Measurements from ENCODE around the gene LTBP1.
"Not testable (repeated sequence)": the region's sequence is repeated elsewhere in the genome, so short reads cannot be mapped to it uniquely, and the experiment has no call there.

The LTBP1 gene, protein sequence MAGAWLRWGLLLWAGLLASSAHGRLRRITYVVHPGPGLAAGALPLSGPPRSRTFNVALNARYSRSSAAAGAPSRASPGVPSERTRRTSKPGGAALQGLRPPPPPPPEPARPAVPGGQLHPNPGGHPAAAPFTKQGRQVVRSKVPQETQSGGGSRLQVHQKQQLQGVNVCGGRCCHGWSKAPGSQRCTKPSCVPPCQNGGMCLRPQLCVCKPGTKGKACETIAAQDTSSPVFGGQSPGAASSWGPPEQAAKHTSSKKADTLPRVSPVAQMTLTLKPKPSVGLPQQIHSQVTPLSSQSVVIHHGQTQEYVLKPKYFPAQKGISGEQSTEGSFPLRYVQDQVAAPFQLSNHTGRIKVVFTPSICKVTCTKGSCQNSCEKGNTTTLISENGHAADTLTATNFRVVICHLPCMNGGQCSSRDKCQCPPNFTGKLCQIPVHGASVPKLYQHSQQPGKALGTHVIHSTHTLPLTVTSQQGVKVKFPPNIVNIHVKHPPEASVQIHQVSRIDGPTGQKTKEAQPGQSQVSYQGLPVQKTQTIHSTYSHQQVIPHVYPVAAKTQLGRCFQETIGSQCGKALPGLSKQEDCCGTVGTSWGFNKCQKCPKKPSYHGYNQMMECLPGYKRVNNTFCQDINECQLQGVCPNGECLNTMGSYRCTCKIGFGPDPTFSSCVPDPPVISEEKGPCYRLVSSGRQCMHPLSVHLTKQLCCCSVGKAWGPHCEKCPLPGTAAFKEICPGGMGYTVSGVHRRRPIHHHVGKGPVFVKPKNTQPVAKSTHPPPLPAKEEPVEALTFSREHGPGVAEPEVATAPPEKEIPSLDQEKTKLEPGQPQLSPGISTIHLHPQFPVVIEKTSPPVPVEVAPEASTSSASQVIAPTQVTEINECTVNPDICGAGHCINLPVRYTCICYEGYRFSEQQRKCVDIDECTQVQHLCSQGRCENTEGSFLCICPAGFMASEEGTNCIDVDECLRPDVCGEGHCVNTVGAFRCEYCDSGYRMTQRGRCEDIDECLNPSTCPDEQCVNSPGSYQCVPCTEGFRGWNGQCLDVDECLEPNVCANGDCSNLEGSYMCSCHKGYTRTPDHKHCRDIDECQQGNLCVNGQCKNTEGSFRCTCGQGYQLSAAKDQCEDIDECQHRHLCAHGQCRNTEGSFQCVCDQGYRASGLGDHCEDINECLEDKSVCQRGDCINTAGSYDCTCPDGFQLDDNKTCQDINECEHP (N-terminal part only)

GRCh38 chr2:32946314-32947075 lies at the start of gene LTBP1:
LTBP1 (plus strand) TSS chr2:32946953; CDS start chr2:32947325, 372 bp downstream.
- peak; percentile 65 for DNase-seq

DNA sequence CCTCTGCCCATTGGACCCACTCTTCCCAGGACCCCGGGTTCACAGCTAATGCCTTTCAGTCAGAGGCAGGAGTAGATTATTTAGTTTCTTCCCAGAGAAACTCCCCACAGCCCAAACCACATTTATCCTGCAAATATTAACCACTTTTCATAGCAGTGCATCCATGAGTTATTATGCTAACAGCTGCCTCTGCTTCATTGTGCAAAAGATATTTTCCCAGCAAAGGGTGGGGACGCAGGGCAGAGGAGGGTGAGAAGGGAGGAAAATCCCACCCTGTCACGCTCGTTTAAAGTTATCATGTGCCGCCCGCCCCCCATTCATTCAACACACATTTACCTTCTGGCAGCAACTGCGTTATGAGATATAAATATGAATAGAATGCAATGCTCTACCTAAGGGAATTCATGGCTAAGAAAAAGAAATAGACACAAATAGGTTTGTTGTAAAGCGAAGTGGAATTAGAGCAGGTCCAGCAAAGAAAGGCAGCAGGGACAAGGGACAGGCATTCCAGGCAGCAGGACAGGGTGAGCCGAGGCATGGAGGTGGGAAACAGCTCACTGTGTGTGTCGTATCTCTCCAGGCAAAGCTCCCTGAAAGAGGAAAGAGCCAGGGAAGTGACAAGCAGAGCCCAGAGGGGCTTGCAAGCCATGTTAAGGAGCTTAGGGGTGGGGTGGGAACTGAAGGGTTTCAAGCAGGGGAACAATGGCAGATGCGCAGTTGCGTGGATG lies 46.3 kb upstream of the LTBP1 start:
- no peak for DNase-seq

DNA sequence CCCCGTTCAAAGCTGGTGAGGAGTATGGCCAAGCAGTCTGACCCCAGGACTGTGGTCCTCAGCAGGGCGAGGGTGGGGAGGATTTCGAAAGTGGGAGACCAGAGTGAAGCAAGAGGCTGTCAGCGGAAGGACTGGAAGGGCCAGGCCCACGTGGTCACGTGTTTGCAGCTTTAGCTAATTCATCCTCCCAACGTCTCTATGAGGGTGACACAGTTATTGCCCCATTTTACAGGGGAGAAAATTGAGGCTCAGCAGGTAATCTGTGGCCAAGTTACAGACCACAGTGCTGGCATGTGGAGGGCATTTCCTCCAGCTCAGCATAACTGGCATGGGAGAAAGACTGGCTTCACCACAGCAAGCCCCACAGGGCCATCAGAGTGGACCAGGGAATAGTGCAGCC lies 45.4 kb upstream of the LTBP1 start:
- no peak for DNase-seq

- DNase-seq = no peak
These were observed 44.6 kb upstream of the LTBP1 start for GRCh38 chr2:32902174-32902573.

DNA sequence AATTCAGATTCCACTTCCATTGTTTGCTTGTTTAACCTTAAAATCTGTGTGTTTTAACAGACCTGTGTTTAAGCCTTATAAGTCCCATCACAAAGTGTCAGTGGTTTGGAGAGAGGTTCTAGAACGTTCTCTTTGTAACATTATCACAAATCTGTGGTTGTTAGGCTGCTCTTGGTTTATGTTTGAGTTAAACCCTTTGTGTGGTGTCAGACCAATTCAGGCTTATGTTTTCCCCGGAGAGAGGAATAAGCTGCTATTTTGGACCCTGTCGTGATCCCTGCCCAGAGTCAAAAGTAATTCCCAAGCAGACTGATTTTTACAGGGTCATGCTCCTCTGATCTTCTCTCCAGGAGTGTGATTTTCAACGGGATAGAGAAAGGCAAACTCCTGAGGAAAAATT lies 43.8 kb upstream of the LTBP1 start:
- no peak for DNase-seq

- no peak for DNase-seq
These were observed 42.7 kb upstream of the LTBP1 start for GRCh38 chr2:32904074-32904473.

- no peak for DNase-seq
These were observed 42.0 kb upstream of the LTBP1 start for GRCh38 chr2:32904751-32905150.

- DNase-seq = no peak
These were observed 41.5 kb upstream of the LTBP1 start for GRCh38 chr2:32905270-32905669.

DNA sequence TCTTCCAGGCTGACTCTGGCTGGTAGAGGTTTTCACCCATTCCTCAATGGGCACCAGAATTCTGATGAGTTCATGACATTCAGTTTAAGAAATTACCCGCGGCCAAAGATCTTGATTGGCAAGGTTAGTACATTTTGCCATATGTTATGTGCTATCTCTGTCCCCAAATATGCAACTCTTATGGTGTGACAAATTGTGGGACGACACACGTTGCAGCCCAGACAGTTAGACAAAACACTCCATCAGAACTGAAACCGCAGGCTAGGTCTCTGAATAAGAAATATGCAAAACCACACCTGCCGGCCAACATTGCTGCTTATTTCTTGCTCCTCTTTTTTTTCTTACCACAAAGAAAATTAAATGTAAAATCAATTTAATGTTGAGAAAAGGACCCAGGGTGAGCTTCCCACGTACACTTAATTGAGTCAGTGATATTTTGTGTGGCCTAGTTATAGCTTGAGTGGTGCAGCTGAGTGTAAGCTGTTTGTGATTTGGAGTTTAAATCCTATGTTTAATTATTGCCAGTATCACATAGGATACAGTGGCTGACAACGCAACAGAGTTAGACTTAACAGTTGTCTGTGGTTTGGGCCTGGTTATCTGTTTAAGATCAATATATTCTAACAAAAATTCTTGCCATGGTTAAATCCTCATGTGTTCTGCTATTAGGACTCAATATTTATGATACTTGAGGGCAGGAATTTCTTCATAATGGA lies 35.7 kb upstream of the LTBP1 start:
- no peak for DNase-seq

GRCh38 chr2:32915694-32916093 lies 31.1 kb upstream of the LTBP1 start:
- no peak for DNase-seq

GRCh38 chr2:32918774-32919173 lies 28.0 kb upstream of the LTBP1 start:
- DNase-seq = no peak

DNA sequence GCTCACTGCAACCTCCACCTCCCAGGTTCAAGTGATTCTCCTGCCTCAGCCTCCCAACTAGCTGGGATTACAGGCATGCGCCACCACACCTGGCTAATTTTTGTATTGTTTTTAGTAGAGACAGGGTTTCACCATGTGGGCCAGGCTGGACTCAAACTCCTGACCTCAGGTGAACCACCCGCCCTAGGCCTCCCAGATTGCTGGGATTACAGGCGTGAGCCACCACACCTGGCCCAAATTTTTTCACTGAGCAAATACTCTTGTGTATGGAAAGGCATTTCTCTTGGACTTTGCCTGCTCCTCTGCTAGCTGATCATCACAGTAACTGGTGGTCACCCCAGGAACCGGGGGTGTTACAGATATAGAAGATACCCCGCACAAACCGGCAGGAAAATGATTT lies 26.9 kb upstream of the LTBP1 start:
- DNase-seq = not testable (repeated sequence)

- not testable (repeated sequence) for DNase-seq
These were observed 25.3 kb upstream of the LTBP1 start for GRCh38 chr2:32921486-32921885.

DNA sequence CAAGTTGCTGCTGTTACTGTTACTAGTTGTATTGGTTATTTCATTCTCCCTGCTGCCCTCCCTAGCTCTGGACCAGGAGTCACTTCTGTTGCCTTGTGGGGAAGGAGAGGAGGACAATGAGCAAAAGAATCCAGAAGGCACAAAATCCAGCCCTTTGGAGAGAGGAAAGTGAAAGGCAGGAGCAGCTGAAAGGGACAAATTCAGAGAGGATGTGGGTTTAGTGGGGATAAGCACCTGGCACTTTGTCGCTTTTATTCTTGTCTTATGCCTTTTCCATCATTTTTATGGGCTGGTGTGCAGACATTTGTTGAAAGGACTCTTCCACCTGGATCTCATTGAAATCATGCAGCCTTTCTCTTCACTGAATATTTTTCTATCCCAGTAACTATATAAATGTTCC lies 24.3 kb upstream of the LTBP1 start:
- no peak for DNase-seq

DNA sequence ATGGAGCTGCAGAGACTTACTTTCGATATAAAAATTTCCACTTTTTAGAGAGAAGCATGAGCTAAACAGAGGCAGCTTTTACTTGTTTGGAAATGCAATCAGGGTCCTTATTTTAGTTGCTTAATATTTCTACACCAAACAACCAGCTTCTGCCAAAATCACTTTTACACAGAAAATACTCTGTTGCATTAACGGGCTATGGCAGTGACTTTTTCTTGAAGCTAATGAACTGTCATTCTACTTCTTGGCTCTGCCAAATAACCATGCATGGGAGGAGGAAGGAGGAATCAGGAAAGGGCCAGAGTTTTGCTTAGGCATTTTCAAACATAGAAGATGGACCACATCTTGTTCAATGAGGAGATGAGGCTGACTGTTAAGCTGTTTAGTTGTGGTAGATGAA lies 23.6 kb upstream of the LTBP1 start:
- DNase-seq = no peak

GRCh38 chr2:32925283-32925815 lies 21.4 kb upstream of the LTBP1 start:
- DNase-seq = no peak

DNA sequence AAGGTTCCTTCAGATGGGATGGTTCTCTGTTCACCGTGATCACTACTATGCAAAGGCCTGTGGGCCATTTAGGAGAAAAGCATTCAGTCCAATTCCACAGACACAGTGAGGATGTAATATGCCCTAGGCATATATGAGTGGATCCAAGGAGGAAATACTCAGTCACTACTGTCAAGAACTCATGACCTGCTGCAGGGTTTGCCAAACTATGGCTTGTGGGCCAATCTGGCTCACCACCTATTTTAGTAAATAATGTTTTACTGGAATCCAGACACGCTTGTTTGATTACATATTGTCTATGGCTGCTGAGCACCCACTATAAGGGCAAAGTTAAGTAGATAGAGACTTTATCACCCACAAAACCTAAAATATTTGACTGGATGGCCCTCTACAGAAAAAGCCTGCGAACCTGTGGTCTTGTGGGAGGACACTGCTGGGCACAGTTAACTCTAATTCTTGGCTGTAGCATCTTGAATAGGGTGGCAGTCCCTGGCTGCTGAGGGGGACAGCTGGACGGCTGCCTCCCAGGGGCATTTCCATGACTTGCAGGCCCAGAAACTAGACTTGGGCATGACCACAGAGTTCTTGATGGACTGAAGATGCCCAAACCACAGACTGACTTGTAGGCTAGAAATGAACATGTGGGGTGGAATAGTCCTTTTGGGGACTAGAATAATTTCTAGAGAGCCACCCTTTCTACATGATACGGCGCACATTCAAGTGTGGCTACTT lies 20.6 kb upstream of the LTBP1 start:
- DNase-seq = no peak

DNA sequence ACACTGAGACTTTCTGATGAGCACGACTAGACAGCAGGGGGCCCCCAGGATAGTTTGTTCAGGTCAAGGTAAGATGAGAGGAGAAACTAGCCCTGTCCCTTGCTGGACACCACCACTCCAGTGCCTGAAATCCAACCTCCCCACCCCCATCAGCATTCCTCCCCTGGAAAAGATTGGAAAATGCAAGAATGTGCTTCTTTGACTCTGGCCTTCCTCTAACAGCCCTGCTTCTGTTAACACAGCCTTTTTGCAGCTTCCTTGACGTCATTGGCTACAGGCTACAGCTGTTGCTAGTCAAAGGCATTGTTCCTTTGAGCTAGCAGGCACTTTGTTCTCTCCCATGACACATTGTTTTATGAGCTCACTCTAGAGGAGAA lies 20.1 kb upstream of the LTBP1 start:
- DNase-seq = no peak

GRCh38 chr2:32930436-32930835 lies 16.3 kb upstream of the LTBP1 start:
- no peak for DNase-seq

DNA sequence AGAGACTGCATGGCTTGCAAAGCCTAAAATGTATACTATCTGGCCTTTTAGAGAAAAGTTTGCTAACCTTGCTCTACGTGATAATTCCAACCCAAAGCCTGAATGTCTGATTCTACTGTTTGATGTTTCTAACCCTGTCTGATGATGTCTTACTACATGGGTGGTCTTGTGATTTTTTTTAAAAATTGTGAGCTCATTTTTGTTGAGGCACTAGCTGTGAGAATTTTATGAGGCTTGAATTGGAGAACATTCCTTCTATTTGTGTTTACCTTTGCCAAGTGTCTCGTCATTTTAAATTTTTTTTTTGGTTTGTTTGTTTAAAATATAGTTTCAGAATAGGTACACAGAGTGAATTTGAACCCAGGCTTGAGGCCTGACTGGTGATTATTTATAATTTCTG lies 15.2 kb upstream of the LTBP1 start:
- no peak for DNase-seq
